Smooth muscle cell (in vitro differentiated cells): ENCODE measurements around the gene KRT39. TPM values are rescaled to one million over a fixed set of nuclear protein-coding genes. Genes with fewer than 3 reads are reported as not detected.

ENCODE experiments used
- DNase-seq: peaks from one replicate; lab custom pipeline; 2025; ENCODE audit not compliant: unreplicated experiment; lab: John Stamatoyannopoulos, UW
- H2AFZ ChIP-seq: fragments of 200-600 bp; sonication (generic); 2 replicates; pipeline ENCODE4 v1.6.0; 2016; ENCODE audit warnings: antibody characterized with exemption, low read depth, mild to moderate bottlenecking
- H3F3A ChIP-seq: fragments of 200-600 bp; sonication (generic); 2 replicates; pipeline ENCODE4 v1.6.0; 2017; ENCODE audit warnings: antibody characterized with exemption, low read depth
- H3K27ac ChIP-seq: fragments of 200-600 bp; sonication (generic); 2 replicates; pipeline ENCODE4 v1.5.1; 2016; ENCODE audit warnings: low read depth, mild to moderate bottlenecking
- H3K27me3 ChIP-seq: fragments of 200-600 bp; sonication (generic); 2 replicates; pipeline ENCODE4 v1.6.1; 2016; ENCODE audit warnings: low read depth, mild to moderate bottlenecking
- H3K36me3 ChIP-seq: fragments of 200-600 bp; sonication (generic); 2 replicates; pipeline ENCODE4 v1.5.1; 2016; ENCODE audit warnings: low read depth
- H3K4me1 ChIP-seq: fragments of 200-600 bp; sonication (generic); 2 replicates; pipeline ENCODE4 v1.5.1; 2016; ENCODE audit warnings: low read depth
- H3K4me2 ChIP-seq: fragments of 200-600 bp; sonication (generic); 2 replicates; pipeline ENCODE4 v1.6.0; 2016; ENCODE audit warnings: mild to moderate bottlenecking
- H3K4me3 ChIP-seq: fragments of 200-600 bp; sonication (generic); 2 replicates; pipeline ENCODE4 v1.5.1; 2016; ENCODE audit warnings: mild to moderate bottlenecking
- H3K79me2 ChIP-seq: fragments of 200-600 bp; sonication (generic); 2 replicates; pipeline ENCODE4 v1.6.0; 2016; ENCODE audit warnings: low read depth, mild to moderate bottlenecking
- H3K9ac ChIP-seq: fragments of 200-600 bp; sonication (generic); 2 replicates; pipeline ENCODE4 v1.6.0; 2016; ENCODE audit warnings: low read depth
- H3K9me3 ChIP-seq: fragments of 200-600 bp; sonication (generic); replicated peaks from 2 replicates; pipeline ENCODE4 v1.5.1; 2016; ENCODE audit warnings: low read depth
- H4K20me1 ChIP-seq: fragments of 200-600 bp; sonication (generic); 2 replicates; pipeline ENCODE4 v1.6.0; 2016; ENCODE audit warnings: low read depth
- WGBS: methylation state at CpG from one replicate; pipeline ENCODE4 v1.1.7; 2016; ENCODE audit warnings: low lambda C conversion rate; 5-methylcytosine and 5-hydroxymethylcytosine counted together
- polyA plus RNA-seq: library from polyadenylated mRNA; unstranded; fragments of >200 nt; fragmentation: Nextera tagmentation; extraction: Ambion mirVana; gene quantifications from 2 replicates; pipeline ENCODE4 v1.2.1, GENCODE V29; 2016
- total RNA-seq: library from RNA; depleted of rRNA; stranded (reverse); fragments of >200 nt; gene quantifications from 2 replicates; pipeline ENCODE4 v1.2.3, GENCODE V29; 2014
- TF ChIP-seq, protein P1 (sequence below): fragments of 200-600 bp; sonication (generic); IDR thresholded peaks from 2 replicates; pipeline ENCODE4 v1.5.1; 2017; ENCODE audit warnings: borderline replicate concordance, mild to moderate bottlenecking, antibody characterized with exemption; ENCODE audit not compliant: insufficient read depth, poor library complexity, severe bottlenecking

The KRT39 gene
- total and polyA plus RNA-seq, 2 experiments from 2014 or later: not detected

DNA sequence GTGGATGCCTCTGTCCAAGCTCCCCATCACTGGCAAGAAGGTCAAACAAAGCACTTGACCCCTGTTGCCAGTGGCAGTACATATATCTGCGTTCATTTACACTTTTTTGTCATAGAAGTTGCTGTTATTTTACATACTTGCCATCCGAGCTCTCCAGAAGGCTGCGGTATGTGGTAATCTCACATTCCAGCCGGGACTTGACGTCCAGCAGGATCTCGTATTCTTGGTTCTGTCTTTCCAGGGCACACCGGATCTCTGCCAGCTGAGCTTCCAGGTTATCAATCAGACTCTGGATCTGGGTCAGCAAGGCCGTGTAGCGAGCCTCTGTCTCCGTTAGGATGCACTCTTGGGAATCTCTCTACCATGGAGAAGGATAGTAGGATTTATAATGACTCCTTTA is 6.6 kb downstream of the KRT39 start:
- TF ChIP-seq, protein P1, sequence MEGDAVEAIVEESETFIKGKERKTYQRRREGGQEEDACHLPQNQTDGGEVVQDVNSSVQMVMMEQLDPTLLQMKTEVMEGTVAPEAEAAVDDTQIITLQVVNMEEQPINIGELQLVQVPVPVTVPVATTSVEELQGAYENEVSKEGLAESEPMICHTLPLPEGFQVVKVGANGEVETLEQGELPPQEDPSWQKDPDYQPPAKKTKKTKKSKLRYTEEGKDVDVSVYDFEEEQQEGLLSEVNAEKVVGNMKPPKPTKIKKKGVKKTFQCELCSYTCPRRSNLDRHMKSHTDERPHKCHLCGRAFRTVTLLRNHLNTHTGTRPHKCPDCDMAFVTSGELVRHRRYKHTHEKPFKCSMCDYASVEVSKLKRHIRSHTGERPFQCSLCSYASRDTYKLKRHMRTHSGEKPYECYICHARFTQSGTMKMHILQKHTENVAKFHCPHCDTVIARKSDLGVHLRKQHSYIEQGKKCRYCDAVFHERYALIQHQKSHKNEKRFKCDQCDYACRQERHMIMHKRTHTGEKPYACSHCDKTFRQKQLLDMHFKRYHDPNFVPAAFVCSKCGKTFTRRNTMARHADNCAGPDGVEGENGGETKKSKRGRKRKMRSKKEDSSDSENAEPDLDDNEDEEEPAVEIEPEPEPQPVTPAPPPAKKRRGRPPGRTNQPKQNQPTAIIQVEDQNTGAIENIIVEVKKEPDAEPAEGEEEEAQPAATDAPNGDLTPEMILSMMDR: no peak
- Histone ChIP-seq H3K79me2 (no peaks in the 10 kb centered on the region), H3K27ac (no peak overlapping the region), H3K4me2 (peak overlapping the region; percentile 16), H3K27me3 (no peaks in the 10 kb centered on the region), H4K20me1 (no peaks in the 10 kb centered on the region), H3F3A (peaks cover 6% of the 10 kb centered on the region), H2AFZ (no peak overlapping the region), H3K9ac (no peak overlapping the region), H3K4me1 (peaks cover 15% of the 10 kb centered on the region), H3K4me3 (no peak overlapping the region), H3K9me3 (no peaks in the 10 kb centered on the region), H3K36me3 (no peaks in the 10 kb centered on the region)
- 59% methylated on average over 10 of the region's 10 CpGs for WGBS
- DNase-seq: no peak

DNA sequence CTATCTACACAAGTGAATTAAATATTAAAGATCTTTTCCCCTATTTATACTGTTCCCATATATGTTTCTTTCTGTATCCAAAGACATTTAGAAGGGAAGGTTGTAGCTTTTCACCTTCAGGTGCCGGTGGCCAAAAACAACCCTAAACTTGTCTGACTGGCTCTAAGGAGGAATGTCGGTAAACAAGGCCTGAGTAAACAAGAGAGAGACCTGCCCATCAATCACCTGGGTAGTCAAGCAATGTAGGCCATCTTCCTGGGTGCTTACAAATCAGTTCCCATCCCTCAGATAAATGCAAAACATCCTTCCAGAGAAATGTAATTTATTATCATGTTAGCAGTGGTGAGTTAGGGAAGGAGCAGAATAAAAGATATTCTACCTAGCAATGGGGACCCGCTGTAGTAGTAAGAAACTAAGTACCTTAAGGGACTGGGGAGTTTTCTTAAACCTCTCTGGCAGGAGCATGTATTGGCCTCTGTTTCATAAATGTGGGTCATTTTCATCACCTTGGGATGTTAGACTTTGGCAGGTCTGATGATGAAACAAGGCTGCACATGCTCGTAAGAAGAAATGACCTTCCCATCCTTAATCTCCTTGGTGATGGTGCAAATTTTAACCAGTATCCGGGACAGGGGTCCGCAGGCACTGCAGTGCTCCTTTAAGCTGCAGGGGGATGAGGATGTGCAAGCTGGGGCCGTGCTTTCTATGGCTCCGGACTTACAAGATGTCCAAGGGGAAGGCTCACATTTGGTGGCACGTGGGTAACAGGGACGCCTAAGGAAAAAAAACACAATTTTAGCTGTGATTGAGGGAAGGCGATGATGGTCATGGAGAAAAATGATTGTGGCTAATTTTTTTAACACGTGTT is 8.4 kb downstream of the KRT39 start:
- no peaks in the 10 kb centered on the region for H3K27me3 ChIP-seq
- no peaks in the 10 kb centered on the region for H3K9me3 ChIP-seq
- WGBS: 87% methylated on average over 12 of the region's 12 CpGs
- peak overlapping the region; percentile 31 for H3K9ac ChIP-seq
- H3F3A ChIP-seq: peaks cover 6% of the 10 kb centered on the region
- H3K79me2 ChIP-seq: no peaks in the 10 kb centered on the region
- H3K4me2 ChIP-seq: peak overlapping the region; percentile 76
- no peaks in the 10 kb centered on the region for H4K20me1 ChIP-seq
- H3K4me1 ChIP-seq: peaks cover 15% of the 10 kb centered on the region
- H2AFZ ChIP-seq: no peak overlapping the region
- H3K36me3 ChIP-seq: no peaks in the 10 kb centered on the region
- no peak overlapping the region for H3K4me3 ChIP-seq
- TF ChIP-seq, protein P1: no peak
- no peak for DNase-seq
- H3K27ac ChIP-seq: peak overlapping the region; percentile 80

DNA sequence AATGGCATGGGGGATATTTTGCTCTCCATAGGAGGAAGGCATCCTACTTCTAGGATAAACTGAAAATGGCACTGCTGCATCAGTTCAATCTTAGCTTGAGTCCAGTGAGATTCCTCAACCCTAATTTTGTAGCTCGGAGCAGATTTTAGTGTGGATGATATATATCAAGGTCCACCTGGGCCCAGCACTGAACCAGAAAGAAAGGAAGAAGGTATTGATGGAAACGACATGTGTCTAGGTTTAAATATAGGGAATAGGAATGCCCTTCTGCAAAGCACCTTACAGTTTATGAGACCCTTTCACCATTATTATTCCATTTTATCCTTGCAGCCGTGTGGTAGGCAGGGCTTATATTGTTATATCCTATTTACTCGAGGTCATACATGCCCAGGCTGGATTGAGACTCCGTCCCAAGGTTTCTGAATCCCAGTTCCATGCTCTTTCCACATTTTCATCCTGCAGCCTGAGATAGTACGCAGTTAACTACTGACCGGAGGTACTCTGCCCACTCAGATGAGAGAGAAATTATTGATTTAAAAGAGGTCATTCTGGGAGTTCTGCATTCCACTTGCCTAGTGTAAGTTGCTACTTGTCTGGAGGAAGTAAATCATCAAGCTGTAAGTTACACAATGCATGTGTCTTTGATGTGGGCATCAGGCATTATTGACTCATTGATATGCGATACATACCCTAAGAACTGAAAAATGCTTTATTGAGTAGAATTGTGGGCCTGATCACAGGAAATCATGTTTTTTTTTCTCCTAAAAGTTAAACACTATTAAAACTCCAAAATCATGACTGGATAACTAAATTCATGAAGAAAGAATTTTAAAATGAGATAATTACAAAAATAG is 10.1 kb downstream of the KRT39 start:
- Histone ChIP-seq H3K4me2 (peak overlapping the region; percentile 76), H3K4me3 (no peak overlapping the region), H3K36me3 (no peaks in the 10 kb centered on the region), H2AFZ (no peak overlapping the region), H3K9ac (peak overlapping the region; percentile 31), H3K27me3 (no peaks in the 10 kb centered on the region), H4K20me1 (no peaks in the 10 kb centered on the region), H3K4me1 (peaks cover 15% of the 10 kb centered on the region), H3K79me2 (no peaks in the 10 kb centered on the region), H3F3A (peaks cover 6% of the 10 kb centered on the region), H3K9me3 (no peaks in the 10 kb centered on the region), H3K27ac (peak overlapping the region; percentile 80)
- TF ChIP-seq, protein P1: no peak
- 53% methylated on average over 8 of the region's 8 CpGs for WGBS
- DNase-seq: no peak
